ENCODE measurements around the gene PALLD. TPM values are rescaled to one million over a fixed set of nuclear protein-coding genes. Genes with fewer than 3 reads are reported as not detected.
A peak's percentile ranks its signal among the peaks of the same experiment; 100 is the strongest.

Gene PALLD
- total and polyA plus RNA-seq, 2 of the 8 experiments (the other 6 are each of a cell fraction or from before 2014, with no cell fraction given): 10.5 to 25.0 TPM

DNA sequence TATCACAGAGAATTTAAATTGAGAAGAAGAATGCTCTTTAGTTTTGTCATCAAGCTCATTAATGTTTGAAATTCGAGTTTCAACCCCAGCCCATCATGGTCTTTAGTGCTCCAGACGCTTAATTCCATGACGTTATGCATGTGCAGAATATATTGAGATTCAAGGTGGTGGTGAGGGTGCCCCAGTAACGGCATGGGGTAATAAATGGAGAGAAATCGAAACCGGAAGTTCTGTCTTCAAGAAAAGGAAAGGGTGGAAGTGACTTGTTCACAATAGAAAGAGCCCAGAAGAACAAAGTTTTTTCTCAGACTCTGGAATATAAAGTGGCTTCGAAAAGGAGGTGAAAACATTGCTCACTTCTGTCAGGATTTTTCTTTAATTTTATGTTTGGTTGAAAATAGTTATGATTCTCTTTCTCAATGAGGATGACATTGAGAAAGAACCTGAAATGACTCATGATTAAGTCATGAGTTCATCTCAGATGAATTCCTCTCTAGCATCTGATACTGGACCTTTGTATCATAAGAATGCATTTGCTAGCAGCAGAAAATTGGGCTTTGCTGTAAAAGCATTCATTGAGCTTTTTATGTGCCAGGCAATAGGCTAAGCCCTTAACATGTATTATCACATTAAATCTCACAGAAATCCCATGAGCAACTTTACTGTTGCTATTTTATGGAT is 15.8 kb upstream of the PALLD start:
- WGBS, 2 experiments (ENCODE audit: extremely low coverage in 1 of 2, insufficient coverage in 1 of 2, insufficient read length in 1 of 2, insufficient replicate concordance in 2 of 2, low coverage in 1 of 2, low lambda C conversion rate in 2 of 2, missing lambda C conversion rate in 1 of 2): 73% methylated on average over 7 of the region's 7 CpGs; no CpG with 5 or more reads in 1 of the 2 experiments
- H3K79me1 ChIP-seq (ENCODE audit: low read depth, low read length): no peaks in the 10 kb centered on the region
- H4K8ac ChIP-seq (ENCODE audit: extremely low read depth, insufficient read depth, low read length): no peak overlapping the region
- peak overlapping the region; percentile 91 for H2AFZ ChIP-seq (ENCODE audit: low read length)
- DNase-seq (ENCODE audit: low read depth in 1 of 2, low spot score in 2 of 2): no peak
- H4K20me1 ChIP-seq (replicated peaks in 1 of 2; ENCODE audit: control insufficient read depth in 1 of 2, insufficient read depth in 2 of 2, low read length in 2 of 2): no peaks in the 10 kb centered on the region
- H2BK15ac ChIP-seq (ENCODE audit: low read length): no peak overlapping the region
- ChIA-PET POLR2A (ENCODE audit: partially characterized antibody) (no interaction called here), CTCF (ENCODE audit: partially characterized antibody) (interaction anchor here (0.6 to 0.8 kb wide), 3 partner anchors 35 to 365 kb away, joined by 3 to 4 read pairs (median 3); no protein-coding TSS in a partner anchor)
- H3K4me3 ChIP-seq (ENCODE audit: extremely low read depth in 1 of 4, insufficient read depth in 2 of 4, low read depth in 3 of 4, low read length in 4 of 4): peak overlapping the region in 2 of 4 experiments; percentile 62 to 76; a peak in 2 of 8 replicates
- no peak overlapping the region for H4K5ac ChIP-seq (ENCODE audit: insufficient read length, low read depth, low read length)
- H3K9me3 ChIP-seq (ENCODE audit: insufficient read depth in 2 of 2, low read depth in 1 of 2, low read length in 1 of 2): no peaks in the 10 kb centered on the region
- no peak overlapping the region for H3K56ac ChIP-seq (replicated peaks; ENCODE audit: insufficient read length, low read depth, low read length)
- no peak overlapping the region for H2BK120ac ChIP-seq (replicated peaks; ENCODE audit: low read depth, low read length)
- H3K18ac ChIP-seq (ENCODE audit: extremely low read depth, low read length): no peak overlapping the region
- H2AK5ac ChIP-seq (ENCODE audit: low read depth, low read length): no peak overlapping the region
- H3K9ac ChIP-seq (replicated peaks in 1 of 4; ENCODE audit: extremely low read depth in 1 of 4, low read depth in 3 of 4, low read length in 3 of 4): no peak overlapping the region
- H3K79me2 ChIP-seq (ENCODE audit: control insufficient read depth in 1 of 2, insufficient read depth in 2 of 2, low read length in 2 of 2): no peaks in the 10 kb centered on the region
- peaks cover 0 to 3% (median under 1%) of the 10 kb centered on the region in 4 experiments; a peak in 2 of 7 replicates for H3K27me3 ChIP-seq (replicated peaks in 1 of 4; ENCODE audit: control insufficient read depth in 3 of 4, extremely low read depth in 1 of 4, insufficient read depth in 3 of 4, low read length in 3 of 4)
- H3K23me2 ChIP-seq (ENCODE audit: low read depth, low read length): peaks cover 2% of the 10 kb centered on the region; the same call in 1 of the 2 replicates
- no peak for TF ChIP-seq SAP30 (IDR thresholded peaks at IDR 0.05; ENCODE audit: insufficient read depth, insufficient replicate concordance, low read length)
- TF ChIP-seq SP2 (IDR thresholded peaks at IDR 0.05; ENCODE audit: low read length): no peak
- no peak overlapping the region for H3K23ac ChIP-seq (ENCODE audit: insufficient read length)
- no peaks in the 10 kb centered on the region for H3K36me3 ChIP-seq (ENCODE audit: control insufficient read depth in 2 of 4, insufficient read depth in 4 of 4, low read length in 3 of 4)
- no peak overlapping the region for H4K91ac ChIP-seq (replicated peaks; ENCODE audit: insufficient read length, low read length)
- no peak overlapping the region for H3K14ac ChIP-seq (ENCODE audit: insufficient read length)
- no peak overlapping the region for H3K4ac ChIP-seq (replicated peaks; ENCODE audit: insufficient read length, low read depth, low read length)
- H2BK5ac ChIP-seq (ENCODE audit: low read depth, low read length): no peak overlapping the region
- H3K27ac ChIP-seq (ENCODE audit: low read depth, low read length): no peak overlapping the region
- H2BK20ac ChIP-seq (ENCODE audit: low read length): no peak overlapping the region
- H3K4me1 ChIP-seq (replicated peaks in 1 of 4; ENCODE audit: control insufficient read depth in 3 of 4, insufficient read depth in 4 of 4, low read length in 3 of 4): peaks cover 0 to 3% (median 0%) of the 10 kb centered on the region in 4 experiments; a peak in 1 of 7 replicates
- no peak overlapping the region for H2BK12ac ChIP-seq (ENCODE audit: low read depth, low read length)
- peak overlapping the region; percentile 73 to 78 for H3K4me2 ChIP-seq (ENCODE audit: insufficient read depth in 1 of 2, low read depth in 2 of 2, low read length in 2 of 2)
- no peak for FAIRE-seq

Measured in H1 (cell line).